Endometrial microvascular endothelial cells (primary cell): Measurements from ENCODE around the gene NANS. TPM values are rescaled to one million over a fixed set of nuclear protein-coding genes. Genes with fewer than 3 reads are reported as not detected.
"Not testable (repeated sequence)": the region's sequence is repeated elsewhere in the genome, so short reads cannot be mapped to it uniquely, and the experiment has no call there.

Experiments used
- in situ Hi-C: cut with HindIII; loops from 2 replicates; pipeline ENCODE4 v1.10.0; 2017; ENCODE audit warnings: low sequenced_read_pairs, low pct_unique_long_range_greater_than_20kb; ENCODE audit errors: inconsistent ontology term
- total RNA-seq: library from RNA; depleted of rRNA; stranded (reverse); fragments of >200 nt; gene quantifications from one replicate; pipeline ENCODE4 v1.2.3, GENCODE V29; 2015; ENCODE audit errors: inconsistent ontology term

Gene NANS
- total RNA-seq, 1 donor from 2014 or later: 149 TPM

DNA sequence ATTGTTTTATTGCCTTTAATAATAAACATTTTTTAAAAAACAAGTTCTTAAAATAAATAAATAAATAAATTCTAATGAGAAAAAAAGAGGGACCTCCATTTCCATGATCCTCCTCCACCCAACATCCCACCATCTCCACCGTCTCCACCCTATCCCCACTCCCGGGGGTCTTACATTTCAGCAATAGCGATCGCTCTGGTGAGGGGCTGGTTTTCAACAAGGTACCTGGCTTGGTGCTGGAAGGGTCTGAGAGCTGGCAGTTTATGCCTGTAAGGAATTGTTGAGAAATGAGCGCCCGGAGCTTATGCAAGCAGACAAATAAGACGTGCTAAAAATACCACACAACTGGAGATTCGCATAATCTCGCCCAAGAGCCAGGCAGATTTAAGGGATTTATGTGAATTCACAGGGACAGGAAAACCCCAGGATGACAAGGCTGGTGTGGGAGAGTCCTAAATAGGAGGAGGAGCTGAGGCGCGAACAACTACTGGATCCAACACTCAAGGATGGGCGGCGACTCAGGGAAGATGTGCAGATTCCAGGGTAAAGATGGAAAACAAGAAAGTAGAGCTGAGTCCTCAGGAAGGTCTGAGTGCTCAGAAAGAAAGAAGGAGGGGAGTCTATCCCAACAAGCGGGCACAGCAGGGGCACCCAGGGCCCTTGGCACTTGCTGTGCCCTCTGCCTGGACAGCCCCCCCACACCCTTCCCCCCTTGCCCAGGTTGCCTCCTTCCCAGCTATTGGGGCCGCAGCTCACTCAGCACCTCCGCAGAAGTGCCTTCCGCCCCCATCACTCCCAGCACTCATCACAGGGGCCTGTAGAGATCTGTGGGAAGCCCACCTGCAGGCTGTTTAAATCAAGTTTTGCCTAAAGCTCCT, 35.4 kb downstream of the NANS start:
- in situ Hi-C loops: no loop called here

DNA sequence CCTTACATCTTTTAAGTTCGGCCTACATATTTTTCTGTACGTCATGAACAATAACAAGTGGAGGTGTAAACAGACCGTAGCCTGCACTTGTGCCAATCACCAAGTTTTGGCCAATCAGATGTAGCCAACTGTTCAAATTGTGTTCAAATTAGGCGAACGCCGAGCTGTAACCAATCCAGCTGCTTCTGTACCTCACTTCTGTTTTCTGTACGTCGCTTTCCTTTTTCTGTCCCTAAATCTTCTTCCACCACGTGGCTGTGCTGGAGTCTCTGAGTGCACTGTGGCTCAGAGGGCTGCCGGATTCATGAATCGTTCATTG, 36.0 kb downstream of the NANS start:
- in situ Hi-C loops: no loop called here

DNA sequence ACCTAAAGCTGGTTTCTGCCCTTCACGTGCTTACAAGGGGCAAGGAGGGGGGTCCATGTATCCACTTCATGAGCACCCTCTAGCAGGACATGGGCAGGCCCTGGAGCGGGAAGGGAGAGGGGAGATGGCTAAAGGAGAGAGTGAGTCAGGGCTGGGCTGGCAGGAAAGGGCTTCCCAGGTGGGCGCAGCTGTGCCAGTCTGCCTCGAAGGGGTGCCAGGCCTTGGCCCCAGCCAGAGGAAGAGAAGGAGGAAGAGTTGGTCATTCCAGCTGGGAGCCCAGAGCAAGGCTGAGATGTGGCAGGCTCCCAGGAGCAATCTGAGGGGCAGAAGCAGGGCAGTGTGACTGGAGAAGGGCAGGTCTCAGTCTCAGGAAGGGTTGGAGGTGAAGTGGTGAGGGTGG, 37.8 kb downstream of the NANS start:
- in situ Hi-C loops: no loop called here

DNA sequence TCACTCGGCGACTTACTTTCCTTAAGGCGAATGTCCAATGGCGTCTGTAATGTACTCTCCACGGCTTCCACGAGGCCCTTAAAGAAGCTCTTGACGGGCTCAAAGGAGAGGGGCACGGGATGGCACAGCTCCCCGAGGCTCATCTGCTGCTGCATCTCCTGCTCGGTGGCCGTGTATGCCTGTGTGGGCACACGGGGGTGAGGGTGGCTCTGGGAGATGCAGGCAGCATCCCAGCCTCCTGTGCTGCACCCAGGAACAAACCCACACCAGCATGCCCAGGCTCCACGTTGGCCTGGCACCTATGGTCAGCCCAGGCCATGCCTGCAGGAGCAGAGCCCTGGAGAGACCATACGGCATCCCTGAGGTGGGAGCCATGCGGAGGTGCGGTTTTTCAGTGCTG, 38.3 kb downstream of the NANS start:
- in situ Hi-C loops: no loop called here

DNA sequence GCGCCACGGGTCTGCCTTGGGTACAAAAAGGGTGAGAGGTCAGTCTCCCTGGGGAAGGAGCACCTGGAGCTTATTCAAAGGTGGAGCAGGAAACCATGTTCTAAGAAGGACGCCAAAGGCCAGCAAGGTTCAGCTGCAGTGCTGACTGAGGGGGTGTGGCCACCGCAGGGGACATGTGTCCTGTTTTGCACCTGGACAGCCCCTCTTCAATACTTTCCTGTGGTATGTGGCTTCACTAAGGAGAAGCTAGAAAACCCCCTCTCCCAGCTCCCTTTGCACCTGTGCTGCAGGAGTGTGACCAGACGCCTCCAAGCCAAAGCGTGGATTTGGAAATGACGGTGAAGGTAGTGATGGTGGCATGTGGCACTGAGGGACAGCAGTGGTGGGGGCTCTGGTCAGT, 38.9 kb downstream of the NANS start:
- in situ Hi-C loops: no loop called here

DNA sequence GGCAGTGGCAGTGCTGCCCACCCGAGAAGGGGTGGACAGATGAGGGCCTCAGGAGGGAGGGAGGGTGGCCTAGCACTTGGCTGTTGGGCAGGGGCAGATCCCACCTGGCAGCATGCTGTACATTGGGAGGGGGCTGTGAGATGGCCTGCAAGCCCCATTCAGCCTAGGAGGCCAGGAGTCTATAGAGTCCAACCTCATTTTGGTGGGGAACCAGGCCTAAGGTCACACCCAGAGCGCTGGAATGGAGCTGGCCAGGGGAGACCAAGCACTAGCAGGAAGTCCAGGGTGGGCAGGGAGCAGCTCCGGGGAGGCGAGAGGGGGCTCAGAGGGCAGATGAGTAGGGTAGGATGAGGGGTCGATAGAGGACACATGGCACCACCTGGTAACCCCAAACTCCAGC, 39.6 kb downstream of the NANS start:
- in situ Hi-C loops: no loop called here

DNA sequence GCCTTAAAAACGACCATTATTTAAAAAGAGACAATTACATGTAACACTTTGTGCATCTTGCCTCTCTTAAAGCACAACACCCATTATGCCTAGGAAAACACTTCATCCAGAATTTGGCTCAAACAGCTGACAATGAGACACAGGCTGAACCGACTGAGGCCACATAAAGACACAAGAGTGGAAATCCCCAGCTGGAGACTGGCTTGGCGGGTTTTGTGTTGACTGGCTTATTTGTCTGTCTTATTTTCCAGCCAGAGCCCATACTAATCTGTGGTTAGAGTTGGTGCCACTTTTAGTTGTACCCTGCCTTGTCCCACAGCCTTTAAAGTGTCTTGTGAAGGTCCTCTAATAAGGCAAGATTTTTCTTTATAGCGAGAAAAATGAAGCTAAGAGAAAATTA, 41.3 kb downstream of the NANS start:
- in situ Hi-C loops: no loop called here

DNA sequence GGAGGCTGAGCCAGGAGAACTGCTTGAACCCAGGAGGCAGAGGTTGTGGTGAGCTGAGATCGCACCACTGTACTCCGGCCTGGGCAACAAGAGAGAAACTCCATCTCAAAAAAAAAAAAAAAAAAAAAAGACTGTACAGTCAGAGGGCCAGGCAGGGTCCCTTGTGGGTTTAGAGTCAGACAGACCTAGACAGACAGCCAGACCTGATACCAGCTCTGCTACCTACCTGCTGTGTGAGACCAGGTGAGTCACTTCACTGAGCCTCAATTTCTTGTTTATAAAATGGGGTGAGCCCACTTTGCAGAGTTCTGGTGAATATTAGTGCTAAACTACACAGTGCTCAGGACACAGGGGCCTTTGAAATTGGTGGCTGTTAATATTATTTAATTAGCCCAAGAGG, 42.8 kb downstream of the NANS start:
- in situ Hi-C loops: no loop called here

DNA sequence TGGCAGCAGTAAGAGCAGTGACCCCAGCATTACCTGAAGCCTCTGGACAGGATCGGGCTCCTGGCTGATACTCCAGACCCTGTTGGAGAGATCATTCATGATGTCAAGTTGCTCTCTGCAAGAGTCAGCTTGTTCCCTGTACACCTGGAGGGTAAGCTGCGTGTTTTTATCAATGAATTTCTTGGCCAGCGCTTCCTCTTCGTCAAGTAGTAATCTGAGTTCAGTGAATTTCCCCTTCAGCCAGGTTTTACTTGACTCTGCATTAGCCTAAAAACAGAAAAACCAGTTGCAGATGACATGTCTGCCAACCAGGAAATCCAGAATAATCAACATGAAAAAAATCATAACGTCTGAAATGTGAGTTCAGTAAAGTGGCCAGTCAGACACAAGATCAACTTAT, 43.4 kb downstream of the NANS start:
- in situ Hi-C loops: no loop called here

DNA sequence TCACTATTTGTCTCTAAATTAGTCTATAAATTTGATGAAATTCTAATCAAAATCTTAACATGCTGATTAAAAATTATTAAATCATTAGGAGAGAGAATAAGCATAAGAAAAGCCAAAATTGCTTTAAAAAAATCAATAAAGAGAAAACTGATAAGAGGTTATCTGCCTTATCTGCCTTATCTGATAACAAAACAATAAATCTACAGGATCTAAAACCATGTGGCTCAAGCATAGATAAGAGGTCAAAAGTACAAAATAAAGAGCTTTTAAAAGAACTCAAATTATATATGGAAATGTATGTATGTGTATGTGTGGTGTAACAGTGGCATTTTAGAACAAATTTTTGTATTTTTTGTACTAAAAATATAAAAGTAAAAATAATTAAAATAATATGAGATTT, 43.9 kb downstream of the NANS start:
- in situ Hi-C loops: no loop called here

DNA sequence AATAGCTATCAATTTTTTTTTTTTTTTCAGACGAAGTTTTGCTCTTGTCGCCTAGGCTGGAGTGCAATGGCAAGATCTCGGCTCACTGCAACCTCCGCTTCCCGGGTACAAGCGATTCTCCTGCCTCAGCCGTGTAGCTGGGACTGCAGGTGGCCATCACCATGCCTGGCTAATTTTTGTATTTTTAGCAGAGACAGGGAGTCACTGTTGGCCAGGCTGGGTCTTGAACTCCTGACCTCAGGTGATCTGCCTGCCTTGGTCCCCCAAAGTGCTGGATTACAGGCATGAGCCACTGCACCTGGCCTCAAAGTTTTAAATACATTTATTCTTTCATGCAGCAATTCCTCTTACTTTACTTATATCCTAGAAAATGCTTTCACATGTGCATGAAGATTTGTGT, 44.9 kb downstream of the NANS start:
- in situ Hi-C loops: no loop called here

DNA sequence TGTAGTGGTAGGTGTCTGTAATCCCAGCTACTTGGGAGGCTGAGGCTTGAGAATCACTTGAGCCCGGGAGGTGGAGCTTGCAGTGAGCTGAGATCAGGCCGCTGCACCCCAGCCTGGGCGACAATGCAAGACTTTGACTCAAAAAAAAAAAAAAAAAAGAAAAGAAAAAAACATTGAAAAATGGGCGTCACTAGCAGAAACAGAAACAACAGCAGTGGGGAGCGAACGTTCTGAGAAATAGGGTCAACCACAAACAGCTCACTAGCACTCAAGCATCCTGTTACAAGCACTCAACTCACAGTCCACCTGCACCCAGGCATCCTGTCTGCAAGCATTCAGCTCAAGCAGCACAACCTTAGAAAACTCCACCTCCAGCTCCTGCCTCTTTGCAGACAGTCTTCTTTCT, 45.3 kb downstream of the NANS start:
- in situ Hi-C loops: no loop called here

DNA sequence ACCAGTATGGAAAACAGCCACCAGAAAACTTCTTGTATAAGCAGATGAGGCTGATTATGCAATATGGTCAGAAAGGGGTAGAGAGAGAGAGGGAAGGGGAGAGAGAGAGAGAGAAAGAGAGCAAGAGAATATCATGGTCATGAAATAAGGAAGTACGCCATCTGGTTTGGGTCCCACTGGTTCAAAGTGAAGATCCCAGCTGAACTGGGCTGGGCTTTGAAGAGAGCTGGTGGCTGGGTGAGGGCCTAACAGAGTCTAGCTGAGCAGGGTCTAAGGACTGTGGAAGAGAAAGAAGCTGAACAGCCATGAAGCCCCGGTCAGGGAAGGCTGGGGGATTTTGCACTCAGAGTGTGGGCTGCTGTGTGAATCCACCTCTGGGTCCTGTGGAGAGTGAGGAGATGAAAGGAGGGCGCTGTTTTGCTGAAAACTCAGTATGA, 47.9 kb downstream of the NANS start:
- in situ Hi-C loops: no loop called here

DNA sequence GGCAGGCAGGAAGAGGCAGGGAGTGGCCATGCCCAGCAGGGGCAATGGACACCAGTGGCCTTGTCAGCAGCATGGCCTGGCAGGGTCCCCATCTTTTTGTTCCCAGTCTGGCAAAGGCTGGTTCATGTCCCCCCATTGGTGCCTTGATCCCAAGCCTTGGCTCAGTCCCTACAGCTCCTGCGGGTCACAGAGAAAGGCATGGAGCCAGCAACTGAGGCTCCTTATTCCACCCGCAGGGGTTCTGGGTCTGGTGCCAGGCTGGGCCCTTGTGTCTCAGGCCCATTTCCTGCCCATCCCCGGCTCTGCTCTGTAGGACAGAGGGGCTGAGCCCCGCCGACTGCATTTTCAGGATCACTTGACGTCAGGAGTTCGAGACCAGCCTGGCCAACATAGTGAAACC, 48.5 kb downstream of the NANS start:
- in situ Hi-C loops: no loop called here

DNA sequence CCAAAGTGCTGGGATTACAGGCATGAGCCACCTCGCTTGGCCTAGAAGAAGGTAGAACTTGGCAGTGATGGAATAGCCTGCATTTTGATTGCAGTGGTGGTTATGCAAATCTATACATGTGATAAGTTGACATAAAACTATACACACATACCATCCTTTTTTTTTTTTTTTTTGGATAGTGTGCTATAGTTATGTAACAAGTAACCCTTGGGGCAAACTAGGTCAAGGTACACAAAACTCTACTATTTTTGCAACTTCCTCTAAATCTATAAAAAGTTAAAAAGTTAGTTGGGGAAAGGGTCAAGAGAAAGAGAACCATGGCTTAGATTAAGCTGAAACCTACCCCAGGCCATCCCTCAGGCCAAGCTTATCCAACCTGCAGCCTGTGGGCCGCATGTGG, 51.4 kb downstream of the NANS start:
- in situ Hi-C loops: no loop called here

DNA sequence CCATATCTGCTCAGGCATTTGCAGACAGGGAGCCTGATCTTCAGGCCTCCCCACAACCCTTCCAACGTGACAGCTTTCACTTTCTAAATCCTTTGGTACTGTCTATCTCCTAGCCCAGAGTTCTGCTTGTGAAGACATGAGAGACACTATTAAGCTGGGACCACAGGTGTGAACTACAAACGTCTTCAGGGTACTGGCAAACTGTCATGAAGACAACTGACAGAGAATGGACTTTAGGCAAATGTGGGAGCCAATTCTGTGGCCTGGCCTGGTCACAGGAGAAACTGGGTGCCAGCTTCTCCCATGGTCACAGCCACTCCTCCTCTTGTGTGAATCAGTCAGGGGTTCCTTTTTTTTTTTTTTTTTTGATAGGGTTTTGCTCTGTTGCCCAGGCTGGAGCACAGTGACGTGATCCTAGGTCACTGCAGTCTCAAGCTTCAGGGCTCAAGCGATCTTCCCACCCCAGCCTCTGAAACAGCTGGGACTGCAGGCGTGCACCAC, 52.0 kb downstream of the NANS start:
- in situ Hi-C loops: no loop called here

DNA sequence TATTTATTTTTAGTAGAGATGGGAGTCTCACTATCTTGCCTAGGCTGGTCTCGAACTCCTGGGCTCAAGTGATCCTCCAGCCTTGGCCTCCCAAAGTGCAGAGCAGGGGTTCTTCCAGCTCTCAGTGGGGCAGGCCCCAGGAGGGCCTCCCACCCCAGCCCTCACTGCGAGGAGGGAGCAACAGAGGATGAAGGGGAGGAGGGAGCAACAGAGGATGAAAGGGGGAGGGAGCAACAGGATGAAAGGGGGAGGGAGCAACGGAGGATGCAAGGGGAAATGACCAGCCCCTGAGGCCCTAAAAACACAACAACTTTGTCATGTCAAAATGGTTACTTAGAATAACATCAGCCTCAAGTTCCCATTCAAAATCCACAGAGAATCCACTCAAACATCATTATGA, 52.5 kb downstream of the NANS start:
- in situ Hi-C loops: no loop called here

DNA sequence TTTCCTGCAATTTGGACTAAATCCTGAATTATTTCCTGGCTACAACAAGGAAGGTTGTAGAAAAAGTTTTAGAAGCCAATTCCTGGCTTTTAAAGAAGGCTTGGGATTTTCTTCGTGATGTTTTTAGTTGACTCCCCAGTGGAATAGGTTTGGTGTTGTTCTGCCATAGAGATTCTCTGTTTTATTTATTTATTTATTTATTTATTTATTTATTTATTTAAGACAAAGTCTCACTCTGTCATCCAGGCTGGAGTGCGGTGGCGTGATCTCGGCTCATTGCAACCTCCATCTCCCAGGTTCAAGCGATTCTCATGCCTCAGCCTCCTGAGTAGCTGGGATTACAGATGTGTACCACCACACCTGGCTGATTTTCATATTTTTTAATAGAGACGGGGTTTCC, 60.6 kb downstream of the NANS start:
- in situ Hi-C loops: not testable (repeated sequence)

DNA sequence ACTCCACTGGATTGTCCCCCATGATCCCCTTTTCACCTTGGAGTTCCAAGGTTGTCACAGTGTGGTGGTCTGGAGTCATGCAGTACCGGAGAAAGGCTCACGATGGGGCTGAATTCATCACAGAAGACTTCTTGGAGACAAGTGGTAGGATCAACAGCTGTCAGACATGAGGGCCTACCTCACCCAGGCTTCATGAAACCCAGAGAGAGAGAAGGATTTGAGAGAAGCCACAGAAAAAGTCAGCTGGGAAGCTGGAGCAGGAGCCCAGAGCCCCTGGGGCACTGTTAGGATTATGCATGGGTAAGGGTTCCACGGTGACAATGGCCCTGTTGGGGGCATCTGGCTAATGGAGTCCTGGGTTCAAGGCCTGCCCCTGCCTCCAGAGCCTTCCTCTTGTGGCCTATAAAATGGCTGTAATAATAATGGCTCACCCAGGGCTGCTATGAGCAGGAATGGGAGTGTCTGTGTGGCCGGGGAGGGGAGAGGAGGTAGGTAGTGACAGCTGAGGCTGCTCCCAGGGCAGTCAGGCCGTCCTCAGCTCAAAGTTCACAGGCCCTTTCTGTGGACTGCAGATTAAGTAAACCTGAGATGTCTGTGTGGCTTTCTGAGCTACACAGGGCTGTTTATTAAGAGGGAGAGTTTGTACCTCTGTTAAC, 61.6 kb downstream of the NANS start:
- in situ Hi-C loops: no loop called here
